ENCODE measurements around the gene SFXN2.

The SFXN2 gene

GRCh38 chr10:102720337-102720736 lies 5.9 kb downstream of the SFXN2 start:
- in situ Hi-C loops (cut with MboI; ENCODE audit: low sequenced_read_pairs) = no loop called here

GRCh38 chr10:102720775-102721301 lies 6.4 kb downstream of the SFXN2 start:
- in situ Hi-C loops (cut with MboI; ENCODE audit: low sequenced_read_pairs) = no loop called here

- in situ Hi-C loops (cut with MboI; ENCODE audit: low sequenced_read_pairs) = no loop called here
Observed at GRCh38 chr10:102721954-102722353, 7.5 kb downstream of the SFXN2 start.

- in situ Hi-C loops (cut with MboI; ENCODE audit: low sequenced_read_pairs) = no loop called here
Observed at GRCh38 chr10:102723989-102724388, 9.6 kb downstream of the SFXN2 start.

- in situ Hi-C loops (cut with MboI; ENCODE audit: low sequenced_read_pairs) = loop anchor here (25.0 kb wide), 2 partner anchors 186 to 336 kb away; partner anchors contain the start of gene CNNM2
Observed at GRCh38 chr10:102726274-102726673, 11.8 kb downstream of the SFXN2 start.

- in situ Hi-C loops (cut with MboI; ENCODE audit: low sequenced_read_pairs) = loop anchor here (25.0 kb wide), 2 partner anchors 185 to 335 kb away; partner anchors contain the start of gene CNNM2
Observed at GRCh38 chr10:102727037-102727818, 12.8 kb downstream of the SFXN2 start.

GRCh38 chr10:102729029-102730026 lies 14.9 kb downstream of the SFXN2 start:
- in situ Hi-C loops (cut with MboI; ENCODE audit: low sequenced_read_pairs) = loop anchor here (25.0 kb wide), 2 partner anchors 183 to 333 kb away; partner anchors contain the start of gene CNNM2

- in situ Hi-C loops (cut with MboI; ENCODE audit: low sequenced_read_pairs) = loop anchor here (25.0 kb wide), 2 partner anchors 181 to 331 kb away; partner anchors contain the start of gene CNNM2
Observed at GRCh38 chr10:102731222-102731800, 16.9 kb downstream of the SFXN2 start.

- in situ Hi-C loops (cut with MboI; ENCODE audit: low sequenced_read_pairs) = loop anchor here (25.0 kb wide), 2 partner anchors 180 to 330 kb away; partner anchors contain the start of gene CNNM2
Observed at GRCh38 chr10:102732661-102733060, 18.2 kb downstream of the SFXN2 start.

- in situ Hi-C loops (cut with MboI; ENCODE audit: low sequenced_read_pairs) = loop anchor here (25.0 kb wide), 2 partner anchors 177 to 327 kb away; partner anchors contain the start of gene CNNM2
Observed at GRCh38 chr10:102735065-102735562, 20.7 kb downstream of the SFXN2 start.

- in situ Hi-C loops (cut with MboI; ENCODE audit: low sequenced_read_pairs) = loop anchor here (25.0 kb wide), 2 partner anchors 174 to 324 kb away; partner anchors contain the start of gene CNNM2
Observed at GRCh38 chr10:102738692-102739121, 24.3 kb downstream of the SFXN2 start.

- in situ Hi-C loops (cut with MboI; ENCODE audit: low sequenced_read_pairs) = loop anchor here (25.0 kb wide), 2 partner anchors 172 to 322 kb away; partner anchors contain the start of gene CNNM2
Observed at GRCh38 chr10:102740229-102740628, 25.8 kb downstream of the SFXN2 start.

- in situ Hi-C loops (cut with MboI; ENCODE audit: low sequenced_read_pairs) = loop anchor here (25.0 kb wide), 2 partner anchors 171 to 321 kb away; partner anchors contain the start of gene CNNM2
Observed at GRCh38 chr10:102741726-102742237, 27.3 kb downstream of the SFXN2 start.

GRCh38 chr10:102742313-102742712 lies 27.9 kb downstream of the SFXN2 start:
- in situ Hi-C loops (cut with MboI; ENCODE audit: low sequenced_read_pairs) = loop anchor here (25.0 kb wide), 2 partner anchors 170 to 320 kb away; partner anchors contain the start of gene CNNM2

GRCh38 chr10:102743078-102743587 lies 28.7 kb downstream of the SFXN2 start:
- in situ Hi-C loops (cut with MboI; ENCODE audit: low sequenced_read_pairs) = loop anchor here (25.0 kb wide), 2 partner anchors 169 to 319 kb away; partner anchors contain the start of gene CNNM2

GRCh38 chr10:102743588-102744373 lies 29.3 kb downstream of the SFXN2 start, which contains the start of gene WBP1L:
Gene WBP1L (plus strand): TSS chr10:102743948. CDS start chr10:102744054, 106 bp downstream.
- in situ Hi-C loops (cut with MboI; ENCODE audit: low sequenced_read_pairs) = loop anchor here (25.0 kb wide), 2 partner anchors 169 to 319 kb away; partner anchors contain the start of gene CNNM2

GRCh38 chr10:102744374-102745051 lies 30.1 kb downstream of the SFXN2 start:
- in situ Hi-C loops (cut with MboI; ENCODE audit: low sequenced_read_pairs) = loop anchor here (25.0 kb wide), 2 partner anchors 168 to 318 kb away; partner anchors contain the start of gene CNNM2
